HG03045 (cell line): ENCODE data around the gene OSBPL2.

ENCODE experiments used
- ATAC-seq: cut with Tn5 transposase; IDR thresholded peaks from one replicate; pipeline ENCODE4 v1.9.1; 2021; ENCODE audit warnings: mild to moderate bottlenecking, moderate library complexity; ENCODE audit not compliant: unreplicated experiment

OSBPL2 gene

GRCh38 chr20:62232770-62233645 lies 5.3 kb upstream of the OSBPL2 start:
- ATAC-seq = no peak

DNA sequence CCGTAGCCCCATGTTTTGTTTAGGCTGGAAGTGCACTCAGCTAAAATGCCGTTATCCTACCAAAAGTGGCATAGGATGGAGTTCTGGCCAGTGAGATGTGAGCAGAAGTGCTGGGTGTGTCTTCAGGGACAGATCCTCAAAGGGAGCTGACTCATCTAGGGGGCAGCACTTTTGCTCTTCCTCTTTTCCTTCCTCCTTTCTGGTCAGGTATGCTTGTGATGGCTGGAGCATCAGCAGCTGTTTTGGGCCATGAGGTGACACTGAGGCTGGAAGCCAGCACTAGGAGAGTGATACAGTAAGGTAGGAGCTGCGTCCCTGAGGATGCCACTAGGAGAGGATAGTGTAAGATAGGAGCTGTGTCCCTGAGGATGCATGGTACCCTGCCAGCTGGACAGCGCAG lies 4.6 kb upstream of the OSBPL2 start:
- no peak for ATAC-seq

DNA sequence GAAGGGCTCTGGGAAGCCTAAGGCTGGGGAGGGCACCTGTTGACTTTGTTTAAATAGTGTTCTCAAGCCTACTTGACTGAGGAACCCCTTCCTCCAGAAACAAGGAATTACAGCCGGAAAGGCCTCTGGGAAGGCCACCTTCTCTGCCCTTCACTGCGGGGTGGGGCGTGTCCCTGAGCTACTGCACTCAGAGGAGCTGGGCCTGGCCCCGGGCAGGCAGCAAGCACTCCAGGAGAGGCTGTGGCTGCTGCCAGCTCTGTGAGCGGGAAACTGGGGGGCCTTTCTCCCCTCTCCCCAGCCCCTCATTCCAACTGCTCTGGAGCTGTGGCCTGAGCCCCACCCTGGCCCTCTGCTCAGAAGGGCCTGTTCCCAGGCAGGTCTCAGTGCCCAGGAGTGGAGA lies 4.0 kb upstream of the OSBPL2 start:
- no peak for ATAC-seq

- ATAC-seq = no peak
Measured at GRCh38 chr20:62235001-62235776, 3.1 kb upstream of the OSBPL2 start.

DNA sequence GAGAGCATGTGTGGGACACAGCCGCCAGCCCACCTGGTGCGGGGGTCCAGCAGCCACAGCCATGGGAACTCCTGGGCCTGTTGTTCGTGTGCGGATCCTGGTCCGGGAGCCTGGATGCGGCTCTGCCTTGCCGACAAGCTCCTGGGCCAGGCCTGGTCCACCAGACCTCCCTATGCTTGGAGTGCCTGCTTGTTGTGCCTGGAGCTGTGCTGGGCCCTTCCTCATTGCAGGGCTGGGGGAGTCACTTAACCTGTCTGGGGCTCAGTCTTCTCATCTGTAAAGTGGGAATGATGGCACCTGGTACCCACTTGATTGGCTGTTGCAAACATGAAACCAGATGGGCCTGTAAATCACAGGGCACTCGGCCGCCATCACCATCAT lies 2.6 kb upstream of the OSBPL2 start:
- no peak for ATAC-seq

GRCh38 chr20:62236200-62236599 lies 2.1 kb upstream of the OSBPL2 start:
- ATAC-seq = no peak

- ATAC-seq = no peak
Measured at GRCh38 chr20:62236766-62237513, 1.4 kb upstream of the OSBPL2 start.

DNA sequence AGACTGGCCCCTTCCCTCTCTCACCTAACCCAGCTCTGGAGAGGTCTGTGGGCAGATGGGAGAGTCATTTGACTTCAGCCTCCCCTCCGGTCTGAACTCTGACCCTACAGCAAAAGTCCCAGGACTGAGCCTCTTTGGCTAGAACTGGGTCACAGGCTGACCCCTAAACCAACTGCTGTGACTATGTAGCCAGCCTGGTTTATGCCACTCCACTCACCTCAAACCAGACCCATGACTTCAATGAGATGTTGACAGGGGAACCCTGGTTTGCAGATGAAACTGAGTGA lies 864 bp upstream of the OSBPL2 start:
- ATAC-seq = no peak

DNA sequence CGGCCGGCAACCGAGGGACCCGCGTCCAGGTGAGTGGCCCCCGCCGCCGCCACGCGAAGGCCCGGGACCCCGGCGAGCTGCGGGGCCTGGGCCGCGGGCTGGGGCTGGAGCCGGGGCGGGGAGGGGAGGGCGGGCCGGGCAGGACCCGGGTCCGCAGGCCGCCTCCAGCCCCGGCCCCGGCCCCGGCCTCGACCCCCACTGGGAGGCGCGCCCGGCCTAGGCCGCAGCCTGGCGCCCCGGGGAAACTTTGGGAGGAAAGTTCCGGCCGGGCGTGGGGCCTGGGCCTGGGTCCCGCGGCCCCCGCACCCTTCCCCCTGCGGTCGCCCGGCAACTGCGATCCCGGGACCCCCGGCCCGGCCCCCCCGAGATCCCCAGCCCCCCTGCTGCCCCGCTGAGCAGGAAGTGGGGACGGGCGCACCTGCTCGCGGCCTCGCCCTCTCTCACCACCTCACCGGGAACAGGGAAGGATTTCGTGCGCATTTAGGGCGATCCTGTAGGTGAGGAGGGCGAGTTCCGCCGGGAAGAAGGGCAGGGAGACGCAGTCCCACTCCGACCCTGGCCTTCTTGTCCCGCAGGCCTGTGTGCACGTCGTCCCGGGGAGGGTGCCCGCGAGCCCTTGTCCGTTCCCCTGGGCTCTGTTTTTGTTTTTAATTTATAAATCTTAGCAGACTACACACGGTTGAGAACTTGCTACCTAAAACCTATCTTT lies 402 bp downstream of the OSBPL2 start:
- ATAC-seq = peak; percentile 7

DNA sequence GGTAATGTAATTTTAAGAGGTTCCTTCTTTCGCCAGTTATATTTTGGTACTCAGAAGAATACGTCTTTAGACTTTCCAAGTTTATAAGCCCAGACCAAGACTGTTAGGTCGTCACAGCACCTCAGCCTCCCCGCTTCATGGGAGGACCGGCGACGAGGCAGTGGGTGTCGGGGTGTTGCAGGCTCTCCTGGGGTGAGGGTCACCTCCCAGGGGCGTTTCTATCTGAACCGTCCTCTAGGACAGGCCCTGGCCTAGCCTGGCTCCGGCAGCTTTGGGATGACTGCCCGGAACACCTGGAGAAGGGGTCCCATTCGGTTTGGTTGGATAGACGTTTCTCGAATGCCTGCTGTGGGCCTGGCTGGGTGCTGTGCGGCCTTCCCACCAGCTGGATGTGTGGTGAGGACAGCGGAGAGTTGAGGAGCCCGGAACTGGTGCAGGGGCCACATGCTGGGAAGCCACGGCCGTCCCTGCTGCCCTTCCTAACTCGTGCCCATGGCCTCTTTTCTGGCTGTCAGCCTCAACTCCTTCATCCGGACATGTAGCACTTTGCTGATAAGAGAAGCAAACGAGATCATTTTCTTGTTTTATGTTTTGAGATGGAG lies 1.1 kb downstream of the OSBPL2 start:
- no peak for ATAC-seq

DNA sequence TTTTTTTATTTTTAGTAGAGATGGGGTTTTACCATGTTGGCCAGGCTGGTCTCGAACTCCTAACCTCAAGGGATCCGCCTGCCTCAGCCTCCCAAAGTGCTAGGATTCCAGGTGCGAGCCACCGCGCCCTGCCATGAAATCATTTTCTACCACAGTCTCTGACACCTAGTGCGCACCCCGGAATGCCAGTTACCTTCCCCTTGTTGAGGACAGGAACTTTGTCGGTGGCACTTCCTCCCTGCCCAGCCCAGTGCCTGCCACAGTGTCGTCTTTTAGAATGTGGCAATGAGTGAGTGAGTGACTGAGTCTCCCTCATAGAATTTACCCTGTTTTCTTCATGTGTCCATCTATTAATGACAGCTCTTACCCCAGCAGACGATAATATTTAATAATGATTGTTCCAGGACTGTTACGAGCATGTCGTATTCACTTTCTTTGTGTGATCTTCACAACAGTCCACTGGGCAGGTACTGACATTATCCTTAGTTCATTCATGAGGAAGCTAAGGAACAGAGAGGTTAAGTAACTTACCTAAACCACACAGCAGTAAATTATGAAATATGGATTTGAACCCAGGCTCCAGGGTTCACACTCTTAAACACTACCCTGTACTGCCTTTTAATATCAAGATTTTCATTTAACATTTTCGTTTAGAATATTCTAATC lies 1.8 kb downstream of the OSBPL2 start:
- no peak for ATAC-seq

- no peak for ATAC-seq
Measured at GRCh38 chr20:62241506-62241905, 3.2 kb downstream of the OSBPL2 start.

- ATAC-seq = no peak
Measured at GRCh38 chr20:62242176-62242575, 3.9 kb downstream of the OSBPL2 start.

- ATAC-seq = no peak
Measured at GRCh38 chr20:62243106-62243505, 4.8 kb downstream of the OSBPL2 start.

GRCh38 chr20:62243906-62244515 lies 5.7 kb downstream of the OSBPL2 start:
- ATAC-seq = no peak

- no peak for ATAC-seq
Measured at GRCh38 chr20:62244644-62245108, 6.4 kb downstream of the OSBPL2 start.

GRCh38 chr20:62245911-62246280 lies 7.6 kb downstream of the OSBPL2 start:
- no peak for ATAC-seq

DNA sequence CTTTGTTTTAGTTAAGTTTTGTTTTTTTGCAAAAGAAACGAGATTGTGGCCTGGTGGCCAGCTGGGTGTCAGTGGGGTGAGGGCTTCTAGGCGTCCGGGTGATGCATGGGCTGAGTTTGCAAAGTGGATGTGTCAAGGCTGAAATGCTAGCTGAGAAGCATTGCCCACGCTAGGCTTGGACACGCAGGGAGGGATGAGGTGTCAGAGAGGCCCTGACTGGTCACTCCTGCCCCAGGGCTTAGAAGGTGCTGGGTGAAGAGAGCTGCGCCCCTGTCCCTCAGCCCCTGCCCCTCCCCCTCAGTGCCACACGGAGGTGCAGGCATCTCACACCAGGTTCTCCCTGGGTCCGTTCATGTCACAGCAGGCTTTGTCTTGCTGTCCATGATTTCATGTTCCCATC lies 8.1 kb downstream of the OSBPL2 start:
- ATAC-seq = no peak

- ATAC-seq = no peak
Measured at GRCh38 chr20:62246872-62247652, 8.7 kb downstream of the OSBPL2 start.
